CD14-positive monocyte (primary cell): Measurements from ENCODE around the gene TGFBR3. TPM values are rescaled to one million over a fixed set of nuclear protein-coding genes. Genes with fewer than 3 reads are reported as not detected.

Experiments used
- DNase-seq, 3 donors: peaks; one replicate each; pipeline ENCODE4 v3.0.0-alpha.2; 2011 to 2022
- H2AFZ ChIP-seq: 2 replicates; pipeline ENCODE4 v1.6.0; 2012; ENCODE audit warnings: mild to moderate bottlenecking, low read depth, low read length, inconsistent platforms; ENCODE audit not compliant: insufficient read depth, poor library complexity, severe bottlenecking
- H3K27ac ChIP-seq, 2 donors: 1 replicate in 1 of 2; 2 replicates in 1 of 2; pipeline ENCODE4 v1.5.1; 2012 to 2013; ENCODE audit warnings: low read length in 2 of 2, control low read depth in 1 of 2, inconsistent platforms in 1 of 2, low read depth in 1 of 2, mild to moderate bottlenecking in 1 of 2
- H3K27me3 ChIP-seq, 2 donors: one replicate each; pipeline versions ENCODE4 v1.6.0 to v1.6.1; 2011 to 2013; ENCODE audit warnings: low read length in 2 of 2; ENCODE audit not compliant: control insufficient read depth in 2 of 2, insufficient read depth in 2 of 2
- H3K36me3 ChIP-seq, 2 donors: replicated peaks in 1 of 2; 1 replicate in 1 of 2; 2 replicates in 1 of 2; pipeline versions ENCODE4 v1.5.1 to v1.6.1; 2012 to 2013; ENCODE audit warnings: low read length in 2 of 2, control low read depth in 1 of 2, inconsistent platforms in 1 of 2, mild to moderate bottlenecking in 1 of 2; ENCODE audit not compliant: insufficient read depth in 2 of 2, control insufficient read depth in 1 of 2
- H3K4me1 ChIP-seq, 2 donors: 1 replicate in 1 of 2; 2 replicates in 1 of 2; pipeline versions ENCODE4 v1.5.1 to v1.6.1; 2012 to 2013; ENCODE audit warnings: low read length in 2 of 2, control low read depth in 1 of 2, inconsistent platforms in 1 of 2, mild to moderate bottlenecking in 1 of 2, moderate library complexity in 1 of 2; ENCODE audit not compliant: insufficient read depth in 2 of 2, control insufficient read depth in 1 of 2
- H3K4me2 ChIP-seq: replicated peaks from 2 replicates; pipeline ENCODE3; 2012; ENCODE audit warnings: low read length, moderate library complexity, mild to moderate bottlenecking; ENCODE audit not compliant: poor library complexity, severe bottlenecking; ENCODE audit errors: extremely low read depth
- H3K4me3 ChIP-seq, 3 experiments: fragments of 200-600 bp in 1 of 3; sonication (generic) in 1 of 3; replicated peaks in 1 of 3; 1 replicate in 2 of 3; 2 replicates in 1 of 3; pipeline ENCODE4 v1.5.1; 2011 to 2013; ENCODE audit warnings: low read length in 3 of 3, mild to moderate bottlenecking in 3 of 3, control low read depth in 2 of 3, low read depth in 2 of 3, inconsistent platforms in 1 of 3, moderate library complexity in 1 of 3
- H3K79me2 ChIP-seq: 2 replicates; pipeline ENCODE4 v1.6.0; 2012; ENCODE audit warnings: mild to moderate bottlenecking, control low read depth, inconsistent platforms, low read length, moderate library complexity; ENCODE audit not compliant: insufficient read depth
- H3K9ac ChIP-seq: 2 replicates; pipeline ENCODE4 v1.6.0; 2017; ENCODE audit warnings: low read length, mild to moderate bottlenecking; ENCODE audit not compliant: insufficient read depth, poor library complexity, severe bottlenecking
- H3K9me3 ChIP-seq, 2 donors: replicated peaks in 1 of 2; 1 replicate in 1 of 2; 2 replicates in 1 of 2; pipeline versions ENCODE4 v1.5.1 to v1.6.1; 2012 to 2013; ENCODE audit warnings: low read length in 2 of 2, control low read depth in 1 of 2; ENCODE audit not compliant: control insufficient read depth in 1 of 2, insufficient read depth in 1 of 2
- H4K20me1 ChIP-seq: 2 replicates; pipeline ENCODE4 v1.6.0; 2012; ENCODE audit warnings: mild to moderate bottlenecking, low read length, control low read depth, moderate library complexity; ENCODE audit not compliant: insufficient read depth
- H3K27ac Mint-ChIP-seq, 7 donors: one replicate each; pipeline ENCODE4 v1.8.0; 2020; ENCODE audit warnings: mild to moderate bottlenecking in 7 of 7, mixed read lengths in 7 of 7, moderate library complexity in 6 of 7, inconsistent platforms in 2 of 7
- H3K27me3 Mint-ChIP-seq, 3 donors: one replicate each; pipeline ENCODE4 v1.8.0; 2021 to 2022; ENCODE audit warnings: low read depth in 3 of 3, mild to moderate bottlenecking in 3 of 3, mixed read lengths in 3 of 3, moderate library complexity in 3 of 3, inconsistent platforms in 1 of 3
- H3K36me3 Mint-ChIP-seq, 2 donors: one replicate each; pipeline ENCODE4 v1.8.0; 2020; ENCODE audit warnings: mixed read lengths in 2 of 2, inconsistent platforms in 1 of 2, mild to moderate bottlenecking in 1 of 2
- H3K4me1 Mint-ChIP-seq: one replicate; pipeline ENCODE4 v1.8.0; 2020; ENCODE audit warnings: mild to moderate bottlenecking, mixed read lengths
- H3K4me3 Mint-ChIP-seq, 2 donors: one replicate each; pipeline ENCODE4 v1.8.0; 2020; ENCODE audit warnings: mild to moderate bottlenecking in 2 of 2, mixed read lengths in 2 of 2, moderate library complexity in 1 of 2
- H3K9me3 Mint-ChIP-seq, 7 donors: one replicate each; pipeline ENCODE4 v1.8.0; 2020 to 2022; ENCODE audit warnings: mixed read lengths in 7 of 7, mild to moderate bottlenecking in 6 of 7, moderate library complexity in 6 of 7, inconsistent platforms in 2 of 7
- WGBS: methylation state at CpG from one replicate; pipeline ENCODE4 v1.1.5; 2013; ENCODE audit warnings: missing lambda C conversion rate; ENCODE audit not compliant: insufficient coverage; 5-methylcytosine and 5-hydroxymethylcytosine counted together
- intact Hi-C, 2 donors: fragments of 100-400 bp; cut with micrococcal nuclease; formaldehyde crosslinking; loops; one replicate each; pipeline versions ENCODE4 v1.15.0 to v1.15.1; 2023
- polyA plus RNA-seq, 3 donors: library from polyadenylated mRNA; depleted of rRNA in 1 of 3; unstranded in 2 of 3; stranded (reverse) in 1 of 3; fragments of 300-500 nt in 2 of 3; fragments of >200 nt in 1 of 3; fragmentation: Illumina TruSeq in 2 of 3; gene quantifications; 1 replicate in 2 of 3; 2 replicates in 1 of 3; pipeline ENCODE4 v1.2.3, GENCODE V29; 2012 to 2021
- TF ChIP-seq, protein P1 (sequence below): fragments of 200-600 bp; IDR thresholded peaks from one replicate; pipeline ENCODE4 v1.8.0; 2022; ENCODE audit warnings: antibody characterized with exemption, mild to moderate bottlenecking

The TGFBR3 gene
- polyA plus RNA-seq, 3 donors: 0.09 to 0.28 (median 0.20) TPM

DNA sequence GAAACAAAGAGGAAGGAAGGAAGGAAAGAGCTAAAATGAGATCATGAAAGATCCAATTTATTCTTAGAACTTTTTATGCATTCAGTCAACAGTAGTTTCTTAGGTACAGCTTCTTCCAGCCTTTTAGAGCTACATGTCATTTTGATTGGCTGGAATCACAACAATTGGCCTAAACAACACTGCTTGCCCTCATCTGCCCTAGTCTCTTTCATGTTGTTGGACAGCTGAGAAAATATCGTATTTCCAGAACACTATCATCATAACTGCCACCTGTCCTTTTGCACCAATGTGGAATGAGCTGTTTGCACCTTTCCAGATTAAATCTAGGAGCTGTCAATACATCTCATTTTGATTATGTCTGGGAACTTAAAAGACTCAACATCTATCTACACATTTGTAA, 161.7 kb downstream of the TGFBR3 start:
- TF ChIP-seq, protein P1, sequence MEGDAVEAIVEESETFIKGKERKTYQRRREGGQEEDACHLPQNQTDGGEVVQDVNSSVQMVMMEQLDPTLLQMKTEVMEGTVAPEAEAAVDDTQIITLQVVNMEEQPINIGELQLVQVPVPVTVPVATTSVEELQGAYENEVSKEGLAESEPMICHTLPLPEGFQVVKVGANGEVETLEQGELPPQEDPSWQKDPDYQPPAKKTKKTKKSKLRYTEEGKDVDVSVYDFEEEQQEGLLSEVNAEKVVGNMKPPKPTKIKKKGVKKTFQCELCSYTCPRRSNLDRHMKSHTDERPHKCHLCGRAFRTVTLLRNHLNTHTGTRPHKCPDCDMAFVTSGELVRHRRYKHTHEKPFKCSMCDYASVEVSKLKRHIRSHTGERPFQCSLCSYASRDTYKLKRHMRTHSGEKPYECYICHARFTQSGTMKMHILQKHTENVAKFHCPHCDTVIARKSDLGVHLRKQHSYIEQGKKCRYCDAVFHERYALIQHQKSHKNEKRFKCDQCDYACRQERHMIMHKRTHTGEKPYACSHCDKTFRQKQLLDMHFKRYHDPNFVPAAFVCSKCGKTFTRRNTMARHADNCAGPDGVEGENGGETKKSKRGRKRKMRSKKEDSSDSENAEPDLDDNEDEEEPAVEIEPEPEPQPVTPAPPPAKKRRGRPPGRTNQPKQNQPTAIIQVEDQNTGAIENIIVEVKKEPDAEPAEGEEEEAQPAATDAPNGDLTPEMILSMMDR: no peak
- no peak overlapping the region for H3K4me3 ChIP-seq
- no peaks in the 10 kb centered on the region for H3K36me3 ChIP-seq
- H3K9me3 ChIP-seq: no peaks in the 10 kb centered on the region
- no CpG with 5 or more reads among the region's 1 CpG for WGBS
- H3K4me2 ChIP-seq: no peak overlapping the region
- H3K4me1 ChIP-seq: no peaks in the 10 kb centered on the region
- Mint-ChIP-seq H3K27me3 (peaks cover 9 to 21% (median 9%) of the 10 kb centered on the region in 3 donors), H3K4me3 (no peak overlapping the region), H3K9me3 (no peaks in the 10 kb centered on the region), H3K27ac (no peak overlapping the region), H3K4me1 (no peaks in the 10 kb centered on the region), H3K36me3 (no peaks in the 10 kb centered on the region)
- no peak overlapping the region for H3K9ac ChIP-seq
- no peak overlapping the region for H2AFZ ChIP-seq
- H4K20me1 ChIP-seq: no peaks in the 10 kb centered on the region
- no peaks in the 10 kb centered on the region for H3K79me2 ChIP-seq
- H3K27me3 ChIP-seq: peaks cover 0 to 4% of the 10 kb centered on the region in 2 donors
- H3K27ac ChIP-seq: no peak overlapping the region
- no peak for DNase-seq
- intact Hi-C loops: no loop called here

GRCh38 chr1:91720044-91720443, 165.9 kb downstream of the TGFBR3 start:
- Mint-ChIP-seq H3K4me3 (no peak overlapping the region), H3K27me3 (peaks cover under 1 to 7% (median 1%) of the 10 kb centered on the region in 3 donors), H3K9me3 (no peaks in the 10 kb centered on the region), H3K36me3 (no peaks in the 10 kb centered on the region), H3K4me1 (peaks cover 2% of the 10 kb centered on the region), H3K27ac (no peak overlapping the region)
- no peaks in the 10 kb centered on the region for H3K36me3 ChIP-seq
- no peaks in the 10 kb centered on the region for H3K79me2 ChIP-seq
- no peak overlapping the region for H3K27ac ChIP-seq
- H3K9me3 ChIP-seq: no peaks in the 10 kb centered on the region
- no peaks in the 10 kb centered on the region for H3K4me1 ChIP-seq
- TF ChIP-seq, protein P1: no peak
- no peak for DNase-seq
- H3K4me3 ChIP-seq: no peak overlapping the region
- H3K9ac ChIP-seq: no peak overlapping the region
- no peaks in the 10 kb centered on the region for H4K20me1 ChIP-seq
- H3K27me3 ChIP-seq: no peaks in the 10 kb centered on the region
- no peak overlapping the region for H3K4me2 ChIP-seq
- intact Hi-C loops: no loop called here
- no CpG with 5 or more reads among the region's 5 CpGs for WGBS
- H2AFZ ChIP-seq: no peak overlapping the region
